Measurements from ENCODE around the gene VTN.
A peak's percentile ranks its signal among the peaks of the same experiment; 100 is the strongest.

VTN gene

DNA sequence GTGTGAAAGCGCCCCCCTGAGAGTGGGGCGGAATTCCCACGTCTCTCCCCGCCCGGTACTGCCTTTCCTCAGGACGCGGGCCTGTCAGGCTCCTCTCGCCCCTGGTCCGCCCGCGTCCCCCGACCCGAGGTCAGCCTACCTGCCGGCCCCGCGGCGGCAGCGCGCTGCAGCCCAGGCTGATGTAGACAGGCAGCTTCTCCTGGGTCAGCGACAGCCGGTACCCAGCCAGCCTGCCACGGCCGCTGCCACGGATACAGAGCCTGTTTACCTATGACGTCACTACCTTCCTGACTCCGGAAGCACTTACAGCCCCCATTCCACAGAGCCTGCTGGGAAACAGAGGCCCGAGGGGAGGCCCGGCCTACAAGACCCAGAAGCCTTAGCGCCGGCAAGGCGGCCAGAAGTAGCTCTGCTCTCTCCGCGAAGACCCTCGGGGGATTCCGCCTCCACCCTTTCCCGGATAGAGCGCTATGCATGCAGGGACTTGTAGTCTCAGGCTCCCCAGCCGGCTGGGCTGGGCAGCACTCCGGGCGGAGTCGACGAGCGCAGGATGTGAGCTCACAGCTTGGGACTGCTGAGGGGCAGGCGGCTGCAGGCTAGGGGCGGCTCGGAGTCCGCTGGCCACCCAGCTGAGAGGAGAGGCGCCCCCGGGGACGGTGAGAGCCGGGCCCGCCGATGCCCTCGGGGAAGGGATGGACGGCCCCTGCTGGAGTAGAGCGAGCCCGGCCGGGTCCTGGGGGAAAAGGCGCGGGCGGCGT lies 34.7 kb downstream of the VTN start, which contains the start of the genes IFT20 and TNFAIP1:
IFT20 (minus strand) TSS at position 272 of the 758 bp plus-strand sequence. CDS start 3,487 bp downstream, outside the sequence.
TNFAIP1 (plus strand) TSS at position 561 of the 758 bp plus-strand sequence. CDS start 3,761 bp downstream, outside the sequence.
- TF ChIP-seq, protein P1, sequence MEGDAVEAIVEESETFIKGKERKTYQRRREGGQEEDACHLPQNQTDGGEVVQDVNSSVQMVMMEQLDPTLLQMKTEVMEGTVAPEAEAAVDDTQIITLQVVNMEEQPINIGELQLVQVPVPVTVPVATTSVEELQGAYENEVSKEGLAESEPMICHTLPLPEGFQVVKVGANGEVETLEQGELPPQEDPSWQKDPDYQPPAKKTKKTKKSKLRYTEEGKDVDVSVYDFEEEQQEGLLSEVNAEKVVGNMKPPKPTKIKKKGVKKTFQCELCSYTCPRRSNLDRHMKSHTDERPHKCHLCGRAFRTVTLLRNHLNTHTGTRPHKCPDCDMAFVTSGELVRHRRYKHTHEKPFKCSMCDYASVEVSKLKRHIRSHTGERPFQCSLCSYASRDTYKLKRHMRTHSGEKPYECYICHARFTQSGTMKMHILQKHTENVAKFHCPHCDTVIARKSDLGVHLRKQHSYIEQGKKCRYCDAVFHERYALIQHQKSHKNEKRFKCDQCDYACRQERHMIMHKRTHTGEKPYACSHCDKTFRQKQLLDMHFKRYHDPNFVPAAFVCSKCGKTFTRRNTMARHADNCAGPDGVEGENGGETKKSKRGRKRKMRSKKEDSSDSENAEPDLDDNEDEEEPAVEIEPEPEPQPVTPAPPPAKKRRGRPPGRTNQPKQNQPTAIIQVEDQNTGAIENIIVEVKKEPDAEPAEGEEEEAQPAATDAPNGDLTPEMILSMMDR (IDR thresholded peaks at IDR 0.05; ENCODE audit: insufficient read depth, missing control alignments), result peak; percentile 21
- DNase-seq (ENCODE audit: insufficient read length, low spot score) (peak; percentile 78), FAIRE-seq (no peak)

DNA sequence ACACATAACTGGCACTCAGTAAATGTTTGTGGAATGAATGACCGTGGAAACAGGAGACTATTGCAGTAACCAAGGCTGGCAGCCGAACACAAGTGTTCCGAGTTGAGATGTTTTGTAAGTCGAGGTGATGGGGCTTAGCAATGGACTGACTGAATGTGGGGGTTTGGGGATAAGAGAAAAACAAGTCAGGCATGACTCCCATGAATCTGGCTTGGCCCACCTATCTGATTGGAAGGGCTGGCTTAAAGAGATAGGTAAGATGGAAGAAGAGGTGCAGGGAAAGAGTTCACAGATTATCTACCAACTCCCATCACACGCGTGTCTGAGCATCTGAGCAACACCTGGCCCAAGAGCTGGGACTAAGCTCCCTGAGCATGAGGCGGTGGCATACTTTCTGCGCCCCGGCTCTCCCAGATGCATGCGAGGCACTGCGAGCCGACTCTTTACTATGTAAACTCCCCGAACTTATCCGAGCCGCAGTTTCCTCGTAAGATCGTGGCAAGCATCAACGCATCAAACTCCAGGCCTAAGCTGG lies 35.4 kb downstream of the VTN start:
- no peak for DNase-seq (ENCODE audit: insufficient read length, low spot score)
- TF ChIP-seq, protein P1 (IDR thresholded peaks at IDR 0.05; ENCODE audit: insufficient read depth, missing control alignments), result no peak
- no peak for FAIRE-seq

DNA sequence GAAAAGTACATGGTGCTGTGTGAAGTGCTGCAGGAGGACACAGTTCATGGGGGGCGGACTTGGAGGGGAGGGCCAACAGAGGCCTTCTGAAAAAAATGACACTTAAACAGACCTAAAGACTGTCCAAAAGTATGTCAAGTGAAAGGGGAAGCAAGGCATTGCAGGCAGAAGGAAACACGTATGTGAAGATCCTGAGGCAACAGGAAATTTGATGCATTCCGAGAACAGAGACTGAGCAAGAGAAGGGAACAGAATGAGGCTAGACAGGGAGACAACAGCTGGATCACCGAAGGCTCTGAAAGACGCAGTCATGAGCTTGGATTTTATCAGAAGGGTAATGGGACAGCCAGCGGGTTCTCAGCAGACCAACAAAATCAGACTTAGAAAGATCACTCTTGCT lies 35.9 kb downstream of the VTN start:
- TF ChIP-seq, protein P1 (IDR thresholded peaks at IDR 0.05; ENCODE audit: insufficient read depth, missing control alignments), result no peak
- no peak for FAIRE-seq

DNA sequence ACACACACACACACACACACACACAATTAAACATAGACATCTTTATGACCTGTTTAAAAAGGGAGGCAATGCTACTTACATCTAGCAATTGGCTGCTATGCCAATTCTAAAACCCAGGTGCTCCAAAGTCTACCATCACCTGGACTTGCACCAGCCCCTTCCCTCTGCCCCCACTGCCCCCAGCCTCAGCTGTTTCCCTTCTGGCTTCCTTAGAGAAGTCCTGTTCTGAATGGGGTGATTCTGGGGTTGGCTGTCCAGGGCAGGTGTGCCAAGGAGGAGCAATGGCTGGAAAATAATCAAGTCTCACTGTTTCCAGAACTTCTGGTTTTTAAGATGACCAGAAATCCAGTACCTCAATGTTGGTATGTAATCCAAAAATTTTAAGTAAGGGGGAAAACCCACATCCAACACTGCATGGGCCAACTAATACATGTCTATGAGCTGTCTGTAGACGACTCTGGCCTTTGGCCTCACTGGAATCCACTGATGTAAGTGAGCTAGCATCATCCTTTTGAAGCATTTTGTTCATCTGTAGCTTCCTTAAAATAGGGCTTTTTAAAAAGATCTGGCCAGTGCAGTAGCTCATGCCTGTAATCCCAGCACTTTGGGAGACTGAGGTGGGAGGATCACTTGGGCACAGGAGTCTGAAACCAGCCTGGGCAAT lies 36.9 kb downstream of the VTN start:
- TF ChIP-seq, protein P1 (IDR thresholded peaks at IDR 0.05; ENCODE audit: insufficient read depth, missing control alignments), result no peak
- DNase-seq (ENCODE audit: insufficient read length, low spot score) (no peak), FAIRE-seq (no peak)

More for the DNA sequence above, 35.9 kb downstream of the VTN start:
- no peak for DNase-seq (ENCODE audit: insufficient read length, low spot score)

DNA sequence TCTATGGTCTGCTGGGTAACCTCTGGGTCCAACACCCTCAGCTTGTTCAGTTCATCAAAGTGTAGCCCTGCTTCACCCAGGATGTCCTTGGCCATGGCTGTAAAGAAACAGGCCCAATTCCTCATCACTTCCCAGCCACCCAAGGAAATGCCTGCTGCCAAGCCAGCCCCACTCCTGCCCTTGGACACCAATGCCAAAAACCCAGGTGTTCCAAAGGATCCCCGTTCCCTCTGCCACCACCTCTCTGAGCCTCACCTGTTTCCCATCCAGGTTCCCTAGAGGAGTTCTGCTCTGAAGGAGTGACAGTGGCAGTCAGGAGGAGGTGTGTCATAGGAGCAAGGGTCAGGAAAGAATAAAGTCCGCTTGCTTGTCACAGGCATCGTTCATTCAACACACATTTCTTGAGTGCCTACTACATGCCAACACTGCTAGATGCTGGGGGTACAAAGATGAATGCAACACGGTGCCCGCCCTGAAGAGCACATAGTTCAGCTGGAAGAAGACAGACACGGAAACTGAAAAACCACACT lies 38.2 kb downstream of the VTN start:
- TF ChIP-seq, protein P1 (IDR thresholded peaks at IDR 0.05; ENCODE audit: insufficient read depth, missing control alignments), result no peak
- FAIRE-seq, result no peak
- DNase-seq (ENCODE audit: insufficient read length, low spot score), result no peak

DNA sequence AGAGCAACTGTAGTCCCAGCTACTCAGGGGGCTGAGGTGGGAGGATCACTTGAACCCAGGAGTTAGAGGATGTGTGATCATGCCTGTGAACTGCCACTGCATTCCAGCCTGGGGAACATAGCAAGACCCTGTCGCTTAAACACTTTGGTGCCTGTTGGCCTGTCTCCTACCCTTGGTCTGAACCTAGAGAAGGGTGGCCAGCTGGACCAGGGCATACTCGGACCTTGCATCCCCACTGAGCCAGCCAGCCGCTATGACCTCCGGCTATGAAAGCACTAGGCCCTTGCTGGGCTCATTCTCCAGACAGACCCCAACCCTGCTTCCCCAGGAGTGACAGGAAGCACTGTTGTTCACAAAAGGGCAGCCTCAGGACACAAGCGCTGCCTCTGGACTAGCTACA lies 39.4 kb downstream of the VTN start:
- FAIRE-seq, result no peak
- TF ChIP-seq, protein P1 (IDR thresholded peaks at IDR 0.05; ENCODE audit: insufficient read depth, missing control alignments), result no peak

More for the DNA sequence above, 39.4 kb downstream of the VTN start:
- no peak for DNase-seq (ENCODE audit: insufficient read length, low spot score)
